ENCODE data around the gene CXCL11.
"Not testable (repeated sequence)": the region's sequence is repeated elsewhere in the genome, so short reads cannot be mapped to it uniquely, and the experiment has no call there.

CXCL11 gene

DNA sequence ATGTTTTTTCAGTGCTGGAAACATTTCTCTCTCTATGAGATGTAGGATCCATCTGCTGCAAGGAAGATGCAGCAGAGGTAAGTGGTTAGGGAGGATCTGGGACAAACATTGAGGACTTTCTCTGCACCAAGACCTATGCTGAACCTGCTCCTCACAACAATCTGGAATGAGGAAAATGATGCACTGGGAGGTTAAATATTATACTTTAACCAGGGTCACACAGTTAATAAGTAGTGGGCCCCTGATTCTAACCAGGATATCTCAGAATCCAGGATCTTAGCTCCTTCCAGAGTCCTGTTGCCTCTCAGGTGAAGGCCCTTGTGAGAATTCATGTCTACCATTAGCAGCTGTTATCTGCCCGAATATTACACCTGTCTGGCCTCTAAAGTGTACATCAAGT lies 35.6 kb downstream of the CXCL11 start:
- DNase-seq (ENCODE audit: low spot score), result no peak

DNA sequence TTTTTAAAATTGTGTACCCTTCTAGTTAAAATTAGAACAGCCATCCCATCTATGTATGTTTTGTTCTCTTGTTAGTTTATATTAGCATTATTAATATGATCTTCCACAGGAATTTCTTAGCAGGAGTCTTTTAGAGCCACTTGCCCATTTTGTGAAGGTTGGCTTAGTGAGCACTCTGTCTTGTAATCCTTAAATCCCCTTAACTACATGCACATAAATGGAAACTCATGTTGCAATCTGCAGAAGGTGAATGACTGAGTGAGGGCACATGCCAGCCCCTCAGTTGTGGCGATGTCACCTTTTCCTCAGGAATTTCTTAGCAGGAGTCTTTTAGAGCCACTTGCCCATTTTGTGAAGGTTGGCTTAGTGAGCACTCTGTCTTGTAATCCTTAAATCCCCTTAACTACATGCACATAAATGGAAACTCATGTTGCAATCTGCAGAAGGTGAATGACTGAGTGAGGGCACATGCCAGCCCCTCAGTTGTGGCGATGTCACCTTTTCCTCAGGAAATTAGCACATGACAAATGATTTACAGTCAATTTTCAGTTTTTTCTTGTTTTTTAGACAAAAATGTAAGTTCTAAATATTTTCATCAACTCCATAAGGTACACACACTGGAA lies 37.2 kb downstream of the CXCL11 start:
- DNase-seq (ENCODE audit: low spot score), result not testable (repeated sequence)

DNA sequence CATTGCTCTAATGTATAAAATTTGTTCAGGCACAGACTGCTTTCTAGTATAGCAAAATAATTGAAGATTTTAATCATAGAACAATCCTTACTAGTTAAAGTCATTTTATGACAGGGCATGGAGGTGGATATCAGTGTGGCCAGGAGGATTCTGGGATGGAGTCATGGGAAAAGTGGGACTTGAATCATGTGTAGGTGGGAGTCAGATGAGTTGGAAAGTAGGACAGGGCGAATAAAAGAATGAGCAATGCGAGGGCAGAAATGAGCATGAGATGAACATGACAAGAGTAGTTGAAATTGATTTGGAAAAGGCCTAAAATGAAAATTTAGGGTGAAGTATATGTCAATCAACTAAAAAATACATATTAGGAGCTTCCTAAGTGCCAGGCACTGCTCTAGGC lies 37.9 kb downstream of the CXCL11 start:
- no peak for DNase-seq (ENCODE audit: low spot score)

DNA sequence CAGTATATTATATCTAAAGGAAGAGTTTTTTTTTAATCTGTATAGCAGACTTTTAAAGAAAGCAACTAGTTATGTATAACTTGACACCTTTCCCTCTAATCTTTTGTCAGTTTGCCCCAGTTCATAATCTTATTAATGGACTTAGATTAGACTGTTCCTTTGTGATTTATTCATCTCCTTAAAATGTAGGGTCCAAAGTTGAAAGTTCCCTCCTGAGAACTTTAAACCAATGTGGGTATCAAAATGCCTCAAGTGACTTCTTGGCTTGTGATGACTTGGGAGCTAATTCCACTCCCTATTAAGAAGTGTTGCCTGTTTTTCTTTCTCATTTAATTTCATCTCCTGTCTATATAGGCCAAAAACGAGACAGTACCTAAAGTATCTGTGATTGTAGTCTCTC lies 38.8 kb downstream of the CXCL11 start:
- no peak for DNase-seq (ENCODE audit: low spot score)

DNA sequence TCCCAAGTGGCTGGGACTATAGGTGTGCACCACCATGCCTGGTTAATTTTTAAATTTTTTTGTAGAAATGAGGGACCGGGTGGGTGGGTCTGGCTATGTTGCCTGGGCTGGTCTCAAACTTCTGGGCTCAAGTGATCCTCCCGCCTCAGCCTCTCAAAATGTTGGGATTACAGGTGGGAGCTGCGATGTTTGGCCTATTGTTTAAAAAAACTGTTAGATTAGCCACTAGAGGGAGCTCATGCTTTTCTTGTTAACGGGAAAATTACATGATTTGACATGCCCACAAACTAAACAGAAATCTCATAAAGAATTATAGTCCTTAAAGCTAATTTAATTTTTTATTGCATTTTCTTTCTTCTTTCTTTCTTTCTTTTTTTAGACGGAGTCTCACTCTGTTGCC lies 40.1 kb downstream of the CXCL11 start:
- peak; percentile 79 for DNase-seq (ENCODE audit: low spot score)

DNA sequence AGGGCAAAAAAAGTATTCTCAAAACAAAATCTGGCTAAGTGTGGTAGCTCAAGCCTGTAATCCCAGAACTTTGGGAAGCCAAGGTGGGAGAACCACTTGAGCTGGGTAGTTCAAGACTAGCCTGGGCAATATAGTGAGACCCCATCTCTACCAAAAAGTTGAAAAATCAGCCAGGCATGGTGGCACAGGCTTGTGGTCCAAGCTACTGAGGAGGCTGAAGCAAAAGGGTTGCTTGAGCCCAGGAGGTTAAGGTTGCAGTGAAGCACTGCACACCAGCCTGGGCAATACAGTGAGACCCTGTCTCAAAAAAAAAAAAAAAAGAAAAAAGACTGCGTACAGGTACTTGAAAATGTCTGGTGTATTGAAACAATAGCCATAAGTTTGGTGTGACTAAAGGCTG lies 43.4 kb downstream of the CXCL11 start:
- no peak for DNase-seq (ENCODE audit: low spot score)

DNA sequence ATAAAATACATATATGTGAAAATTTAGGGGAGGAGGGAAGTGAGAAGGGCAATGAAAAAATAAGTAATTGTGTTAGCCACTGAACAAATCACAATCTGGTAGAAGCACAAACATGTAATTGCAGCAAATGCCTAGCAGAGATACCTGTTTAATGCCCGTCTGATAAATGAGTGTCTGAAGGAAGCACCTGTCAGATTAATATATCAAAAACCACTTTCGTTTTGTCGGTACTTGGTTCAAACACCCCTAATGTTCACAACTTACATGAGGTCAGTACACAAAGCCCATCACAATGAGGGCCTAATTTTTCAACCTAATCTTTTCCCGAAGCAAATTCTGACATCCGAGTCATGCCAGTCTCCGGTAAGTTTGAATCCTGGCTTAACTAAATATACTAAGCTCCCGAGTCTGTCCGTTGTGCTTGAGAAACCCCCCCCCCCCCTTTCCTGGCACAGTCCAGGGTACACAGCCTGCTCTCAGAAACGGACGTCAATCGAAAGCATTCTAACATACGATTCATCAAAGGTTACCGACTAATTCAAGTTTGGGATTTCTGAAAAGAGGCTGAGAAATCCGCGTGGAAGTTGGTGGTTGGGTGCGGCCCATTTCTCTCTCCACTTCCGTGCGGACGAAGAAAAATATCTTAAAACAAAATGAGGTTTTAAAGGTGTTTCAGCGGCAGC lies 45.9 kb downstream of the CXCL11 start:
- DNase-seq (ENCODE audit: low spot score), result no peak

DNA sequence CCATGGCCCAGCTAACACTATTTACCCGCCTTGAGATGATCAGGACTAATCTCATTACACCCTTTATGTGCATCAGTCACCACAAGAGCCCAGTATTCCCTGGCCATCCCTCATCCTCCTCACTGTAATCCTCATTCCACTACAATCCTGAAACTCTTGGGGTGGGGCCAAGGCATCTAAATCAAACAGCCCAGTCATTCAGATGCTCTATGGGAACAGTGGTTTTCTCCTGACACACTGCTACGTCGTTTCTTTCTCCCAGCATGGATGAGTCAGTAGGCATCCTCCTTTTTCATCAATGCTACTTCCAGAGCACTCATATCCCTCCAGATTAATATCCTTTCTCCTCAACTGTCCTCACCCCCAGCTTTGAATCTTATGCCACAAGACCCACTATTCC lies 50.8 kb downstream of the CXCL11 start:
- no peak for DNase-seq (ENCODE audit: low spot score)

Data from activated CD4-positive, alpha-beta T cell treated with anti-CD3 and anti-CD28 coated beads, Interleukin-2, Interleukin-4, amounts not matched to agents 100 ng/mL and 50 ng/mL, durations not matched to agents 16 hours and 8 hours (primary cell).